ENCODE results near the gene EDRF1.
A peak's percentile ranks its signal among the peaks of the same experiment; 100 is the strongest.

The EDRF1 gene

GRCh38 chr10:125757742-125758141 lies 38.2 kb downstream of the EDRF1 start:
- H3K27ac ChIP-seq (ENCODE audit: insufficient read depth, low read depth, low read length, poor library complexity, severe bottlenecking): no peak overlapping the region
- 73 to 90% methylated on average over 4 of the region's 4 CpGs for WGBS, 2 experiments
- peaks cover 23% of the 10 kb centered on the region for H3K36me3 ChIP-seq (ENCODE audit: control insufficient read depth, insufficient read depth, low read length)
- H3K9me3 ChIP-seq (ENCODE audit: control insufficient read depth, low read length): no peaks in the 10 kb centered on the region
- peaks cover 24% of the 10 kb centered on the region for H3K4me1 ChIP-seq (ENCODE audit: control insufficient read depth, insufficient read depth, low read length)
- no peak overlapping the region for H3K4me3 ChIP-seq (ENCODE audit: insufficient read depth, low read depth, low read length)
- no peaks in the 10 kb centered on the region for H3K27me3 ChIP-seq (ENCODE audit: control insufficient read depth, insufficient read depth, low read length, poor library complexity, severe bottlenecking)

GRCh38 chr10:125761961-125762360 lies 42.5 kb downstream of the EDRF1 start:
- Histone ChIP-seq H3K4me1 (ENCODE audit: control insufficient read depth, insufficient read depth, low read length) (peaks cover 31% of the 10 kb centered on the region), H3K9me3 (ENCODE audit: control insufficient read depth, low read length) (no peaks in the 10 kb centered on the region), H3K27ac (ENCODE audit: insufficient read depth, low read depth, low read length, poor library complexity, severe bottlenecking) (peak overlapping the region; percentile 30), H3K27me3 (ENCODE audit: control insufficient read depth, insufficient read depth, low read length, poor library complexity, severe bottlenecking) (no peaks in the 10 kb centered on the region), H3K36me3 (ENCODE audit: control insufficient read depth, insufficient read depth, low read length) (peaks cover 32% of the 10 kb centered on the region), H3K4me3 (ENCODE audit: insufficient read depth, low read depth, low read length) (no peak overlapping the region)
- WGBS, 2 experiments: 5 to 7% methylated on average over 1 of the region's 1 CpG

- peak overlapping the region; percentile 62 for H3K27ac ChIP-seq (ENCODE audit: insufficient read depth, low read depth, low read length, poor library complexity, severe bottlenecking)
- H3K36me3 ChIP-seq (ENCODE audit: control insufficient read depth, insufficient read depth, low read length): peaks cover 32% of the 10 kb centered on the region
- H3K27me3 ChIP-seq (ENCODE audit: control insufficient read depth, insufficient read depth, low read length, poor library complexity, severe bottlenecking): no peaks in the 10 kb centered on the region
- WGBS, 2 experiments: 72 to 73% methylated on average over 24 of the region's 24 CpGs
- H3K4me3 ChIP-seq (ENCODE audit: insufficient read depth, low read depth, low read length): no peak overlapping the region
- H3K9me3 ChIP-seq (ENCODE audit: control insufficient read depth, low read length): no peaks in the 10 kb centered on the region
- peaks cover 26% of the 10 kb centered on the region for H3K4me1 ChIP-seq (ENCODE audit: control insufficient read depth, insufficient read depth, low read length)
Measured at GRCh38 chr10:125762692-125763648, 43.5 kb downstream of the EDRF1 start.

- H3K4me3 ChIP-seq (ENCODE audit: insufficient read depth, low read depth, low read length): no peak overlapping the region
- H3K36me3 ChIP-seq (ENCODE audit: control insufficient read depth, insufficient read depth, low read length): peaks cover 23% of the 10 kb centered on the region
- peaks cover 26% of the 10 kb centered on the region for H3K4me1 ChIP-seq (ENCODE audit: control insufficient read depth, insufficient read depth, low read length)
- H3K27me3 ChIP-seq (ENCODE audit: control insufficient read depth, insufficient read depth, low read length, poor library complexity, severe bottlenecking): no peaks in the 10 kb centered on the region
- H3K27ac ChIP-seq (ENCODE audit: insufficient read depth, low read depth, low read length, poor library complexity, severe bottlenecking): no peak overlapping the region
- no peaks in the 10 kb centered on the region for H3K9me3 ChIP-seq (ENCODE audit: control insufficient read depth, low read length)
- WGBS, 2 experiments: 92 to 97% methylated on average over 2 of the region's 2 CpGs
Measured at GRCh38 chr10:125765835-125766234, 46.3 kb downstream of the EDRF1 start.

GRCh38 chr10:125766511-125766910 lies 47.0 kb downstream of the EDRF1 start:
- no peaks in the 10 kb centered on the region for H3K27me3 ChIP-seq (ENCODE audit: control insufficient read depth, insufficient read depth, low read length, poor library complexity, severe bottlenecking)
- H3K27ac ChIP-seq (ENCODE audit: insufficient read depth, low read depth, low read length, poor library complexity, severe bottlenecking): no peak overlapping the region
- no peaks in the 10 kb centered on the region for H3K9me3 ChIP-seq (ENCODE audit: control insufficient read depth, low read length)
- peaks cover 20% of the 10 kb centered on the region for H3K4me1 ChIP-seq (ENCODE audit: control insufficient read depth, insufficient read depth, low read length)
- WGBS, 2 experiments: 95% methylated on average over 4 of the region's 4 CpGs
- H3K36me3 ChIP-seq (ENCODE audit: control insufficient read depth, insufficient read depth, low read length): peaks cover 23% of the 10 kb centered on the region
- no peak overlapping the region for H3K4me3 ChIP-seq (ENCODE audit: insufficient read depth, low read depth, low read length)

GRCh38 chr10:125768219-125768855 lies 48.8 kb downstream of the EDRF1 start:
- H3K27me3 ChIP-seq (ENCODE audit: control insufficient read depth, insufficient read depth, low read length, poor library complexity, severe bottlenecking): no peaks in the 10 kb centered on the region
- H3K4me1 ChIP-seq (ENCODE audit: control insufficient read depth, insufficient read depth, low read length): peaks cover 1% of the 10 kb centered on the region
- whole genome bisulfite sequencing, 2 experiments: 93 to 97% methylated on average over 4 of the region's 4 CpGs
- H3K27ac ChIP-seq (ENCODE audit: insufficient read depth, low read depth, low read length, poor library complexity, severe bottlenecking): no peak overlapping the region
- no peaks in the 10 kb centered on the region for H3K9me3 ChIP-seq (ENCODE audit: control insufficient read depth, low read length)
- no peak overlapping the region for H3K4me3 ChIP-seq (ENCODE audit: insufficient read depth, low read depth, low read length)
- peaks cover 19% of the 10 kb centered on the region for H3K36me3 ChIP-seq (ENCODE audit: control insufficient read depth, insufficient read depth, low read length)

- Histone ChIP-seq H3K4me1 (ENCODE audit: control insufficient read depth, insufficient read depth, low read length) (no peaks in the 10 kb centered on the region), H3K4me3 (ENCODE audit: insufficient read depth, low read depth, low read length) (no peak overlapping the region), H3K27me3 (ENCODE audit: control insufficient read depth, insufficient read depth, low read length, poor library complexity, severe bottlenecking) (no peaks in the 10 kb centered on the region), H3K9me3 (ENCODE audit: control insufficient read depth, low read length) (no peaks in the 10 kb centered on the region), H3K27ac (ENCODE audit: insufficient read depth, low read depth, low read length, poor library complexity, severe bottlenecking) (no peak overlapping the region), H3K36me3 (ENCODE audit: control insufficient read depth, insufficient read depth, low read length) (peaks cover 11% of the 10 kb centered on the region)
- WGBS, 2 experiments: 95 to 96% methylated on average over 12 of the region's 12 CpGs
Measured at GRCh38 chr10:125769175-125769574, 49.7 kb downstream of the EDRF1 start.

- no peak overlapping the region for H3K4me3 ChIP-seq (ENCODE audit: insufficient read depth, low read depth, low read length)
- no peaks in the 10 kb centered on the region for H3K9me3 ChIP-seq (ENCODE audit: control insufficient read depth, low read length)
- 93 to 96% methylated on average over 5 of the region's 5 CpGs for WGBS, 2 experiments
- H3K36me3 ChIP-seq (ENCODE audit: control insufficient read depth, insufficient read depth, low read length): no peaks in the 10 kb centered on the region
- H3K4me1 ChIP-seq (ENCODE audit: control insufficient read depth, insufficient read depth, low read length): no peaks in the 10 kb centered on the region
- H3K27me3 ChIP-seq (ENCODE audit: control insufficient read depth, insufficient read depth, low read length, poor library complexity, severe bottlenecking): no peaks in the 10 kb centered on the region
- H3K27ac ChIP-seq (ENCODE audit: insufficient read depth, low read depth, low read length, poor library complexity, severe bottlenecking): no peak overlapping the region
Measured at GRCh38 chr10:125770844-125771243, 51.3 kb downstream of the EDRF1 start.

- 95 to 96% methylated on average over 28 of the region's 28 CpGs for WGBS, 2 experiments
- H3K4me1 ChIP-seq (ENCODE audit: control insufficient read depth, insufficient read depth, low read length): no peaks in the 10 kb centered on the region
- no peak overlapping the region for H3K27ac ChIP-seq (ENCODE audit: insufficient read depth, low read depth, low read length, poor library complexity, severe bottlenecking)
- no peaks in the 10 kb centered on the region for H3K36me3 ChIP-seq (ENCODE audit: control insufficient read depth, insufficient read depth, low read length)
- H3K4me3 ChIP-seq (ENCODE audit: insufficient read depth, low read depth, low read length): no peak overlapping the region
- no peaks in the 10 kb centered on the region for H3K27me3 ChIP-seq (ENCODE audit: control insufficient read depth, insufficient read depth, low read length, poor library complexity, severe bottlenecking)
- no peaks in the 10 kb centered on the region for H3K9me3 ChIP-seq (ENCODE audit: control insufficient read depth, low read length)
Measured at GRCh38 chr10:125772112-125772863, 52.8 kb downstream of the EDRF1 start.

- Histone ChIP-seq H3K36me3 (ENCODE audit: control insufficient read depth, insufficient read depth, low read length) (no peaks in the 10 kb centered on the region), H3K27ac (ENCODE audit: insufficient read depth, low read depth, low read length, poor library complexity, severe bottlenecking) (no peak overlapping the region), H3K9me3 (ENCODE audit: control insufficient read depth, low read length) (no peaks in the 10 kb centered on the region), H3K27me3 (ENCODE audit: control insufficient read depth, insufficient read depth, low read length, poor library complexity, severe bottlenecking) (no peaks in the 10 kb centered on the region), H3K4me3 (ENCODE audit: insufficient read depth, low read depth, low read length) (no peak overlapping the region), H3K4me1 (ENCODE audit: control insufficient read depth, insufficient read depth, low read length) (no peaks in the 10 kb centered on the region)
- WGBS, 2 experiments: 93 to 94% methylated on average over 11 of the region's 11 CpGs
Measured at GRCh38 chr10:125772864-125773180, 53.3 kb downstream of the EDRF1 start.

All from ectodermal cell (in vitro differentiated cells).